Thyroid gland (tissue), 4 donors: ENCODE results near the gene MB21D2. TPM values are rescaled to one million over a fixed set of nuclear protein-coding genes. Genes with fewer than 3 reads are reported as not detected.
A peak's percentile ranks its signal among the peaks of the same experiment; 100 is the strongest.

Experiments
- DNase-seq, 2 donors: peaks; one replicate each; pipeline ENCODE4 v3.0.0-alpha.2; 2019
- H3K27ac ChIP-seq, 3 donors: fragments of 200-600 bp; sonication (generic); 1 replicate in 2 of 3; 2 replicates in 1 of 3; pipeline ENCODE4 v1.5.1; 2016 to 2019; ENCODE audit warnings: mild to moderate bottlenecking in 1 of 3, moderate library complexity in 1 of 3
- H3K27me3 ChIP-seq: fragments of 200-600 bp; sonication (generic); one replicate; pipeline ENCODE4 v1.5.1; 2019
- H3K36me3 ChIP-seq, 2 donors: fragments of 200-600 bp; sonication (generic); one replicate each; pipeline ENCODE4 v1.5.1; 2016 to 2019
- H3K4me1 ChIP-seq, 2 donors: fragments of 200-600 bp; sonication (generic); one replicate each; pipeline ENCODE4 v1.5.1; 2017 to 2019
- H3K4me3 ChIP-seq, 3 donors: fragments of 200-600 bp; sonication (generic); replicated peaks in 1 of 3; 1 replicate in 2 of 3; 2 replicates in 1 of 3; pipeline ENCODE4 v1.5.1; 2016; ENCODE audit warnings: mild to moderate bottlenecking in 1 of 3
- H3K9me3 ChIP-seq: fragments of 200-600 bp; sonication (generic); one replicate; pipeline ENCODE4 v1.5.1; 2017
- CTCF ChIP-seq, 6 experiments: fragments of 200-600 bp in 3 of 6; fragments of 450-650 bp in 3 of 6; sonication (generic) in 3 of 6; IDR thresholded peaks; one replicate each; pipeline ENCODE4 v1.5.1; 2016 to 2019; ENCODE audit warnings: antibody characterized with exemption in 6 of 6, mild to moderate bottlenecking in 2 of 6, inconsistent platforms in 1 of 6, moderate library complexity in 1 of 6
- POLR2A ChIP-seq, 2 donors: fragments of 450-650 bp; IDR thresholded peaks; one replicate each; pipeline ENCODE4 v1.6.1; 2017; ENCODE audit warnings: antibody characterized with exemption in 2 of 2, mild to moderate bottlenecking in 2 of 2, moderate library complexity in 1 of 2
- WGBS, 2 donors: methylation state at CpG; one replicate each; pipeline ENCODE4 v1.1.5; 2017; 5-methylcytosine and 5-hydroxymethylcytosine counted together
- intact Hi-C: fragments of 100-400 bp; cut with DNase I; formaldehyde crosslinking; loops from one replicate; pipeline ENCODE4 v1.15.1; 2023
- total RNA-seq, 4 donors: library from RNA; depleted of rRNA; stranded (reverse); fragments of >200 nt; gene quantifications; one replicate each; pipeline ENCODE4 v1.2.3, GENCODE V29; 2016

MB21D2 gene
- total RNA-seq, 4 donors from 2014 or later, result 3.4 to 5.2 (median 3.9) TPM

GRCh38 chr3:192842711-192843110 lies 74.9 kb downstream of the MB21D2 start:
- Histone ChIP-seq H3K27me3 (no peaks in the 10 kb centered on the region), H3K9me3 (no peaks in the 10 kb centered on the region), H3K36me3 (no peaks in the 10 kb centered on the region), H3K27ac (no peak overlapping the region), H3K4me3 (no peak overlapping the region), H3K4me1 (peaks cover 0 to 10% of the 10 kb centered on the region in 2 donors)
- WGBS, 2 donors, result 73 to 92% methylated on average over 1 of the region's 1 CpG
- TF ChIP-seq CTCF (IDR thresholded peaks at IDR 0.05) (no peak), POLR2A (IDR thresholded peaks at IDR 0.05) (no peak)
- DNase-seq, result no peak
- intact Hi-C loops, result no loop called here

GRCh38 chr3:192842138-192842537 lies 75.5 kb downstream of the MB21D2 start:
- no peak for DNase-seq
- Histone ChIP-seq H3K4me3 (no peak overlapping the region), H3K9me3 (no peaks in the 10 kb centered on the region), H3K27ac (no peak overlapping the region), H3K27me3 (no peaks in the 10 kb centered on the region), H3K36me3 (no peaks in the 10 kb centered on the region), H3K4me1 (peaks cover 0 to 10% of the 10 kb centered on the region in 2 donors)
- TF ChIP-seq CTCF (IDR thresholded peaks at IDR 0.05) (no peak), POLR2A (IDR thresholded peaks at IDR 0.05) (no peak)
- intact Hi-C loops, result no loop called here
- WGBS, 2 donors, result 91 to 92% methylated on average over 8 of the region's 8 CpGs

GRCh38 chr3:192841428-192841827 lies 76.2 kb downstream of the MB21D2 start:
- intact Hi-C loops, result no loop called here
- Histone ChIP-seq H3K4me3 (no peak overlapping the region), H3K4me1 (peaks cover 0 to 10% of the 10 kb centered on the region in 2 donors), H3K27ac (no peak overlapping the region), H3K36me3 (no peaks in the 10 kb centered on the region), H3K9me3 (no peaks in the 10 kb centered on the region), H3K27me3 (no peaks in the 10 kb centered on the region)
- 55 to 60% methylated on average over 6 of the region's 6 CpGs for WGBS, 2 donors
- peak; percentile 64 to 65 for DNase-seq
- TF ChIP-seq CTCF (IDR thresholded peaks at IDR 0.05) (no peak), POLR2A (IDR thresholded peaks at IDR 0.05) (no peak)

GRCh38 chr3:192840143-192840836 lies 77.4 kb downstream of the MB21D2 start:
- peaks cover 0 to 10% of the 10 kb centered on the region in 2 donors for H3K4me1 ChIP-seq
- TF ChIP-seq POLR2A (IDR thresholded peaks at IDR 0.05), result no peak
- no peak overlapping the region for H3K27ac ChIP-seq
- no peaks in the 10 kb centered on the region for H3K27me3 ChIP-seq
- H3K9me3 ChIP-seq, result no peaks in the 10 kb centered on the region
- DNase-seq, result no peak
- H3K4me3 ChIP-seq, result no peak overlapping the region
- intact Hi-C loops, result no loop called here
- WGBS, 2 donors, result 95% methylated on average over 10 of the region's 10 CpGs
- H3K36me3 ChIP-seq, result no peaks in the 10 kb centered on the region

- intact Hi-C loops, result no loop called here
- Histone ChIP-seq H3K4me3 (no peak overlapping the region), H3K36me3 (no peaks in the 10 kb centered on the region), H3K4me1 (peaks cover 0 to 3% of the 10 kb centered on the region in 2 donors), H3K27me3 (no peaks in the 10 kb centered on the region), H3K27ac (no peak overlapping the region), H3K9me3 (no peaks in the 10 kb centered on the region)
- no peak for DNase-seq
- no peak for TF ChIP-seq CTCF (IDR thresholded peaks at IDR 0.05)
- no peak for TF ChIP-seq POLR2A (IDR thresholded peaks at IDR 0.05)
- 77 to 82% methylated on average over 7 of the region's 7 CpGs for WGBS, 2 donors
Measured at GRCh38 chr3:192835818-192836815, 81.5 kb downstream of the MB21D2 start.
